CD4-positive, alpha-beta T cell (primary cell): ENCODE data around the gene NTN5. TPM values are rescaled to one million over a fixed set of nuclear protein-coding genes. Genes with fewer than 3 reads are reported as not detected.

Experiments used
- ATAC-seq: fragments of 200-7000 bp; cut with Tn5 transposase; one replicate; pipeline ENCODE4 v1.10.0; 2022; ENCODE audit warnings: mild to moderate bottlenecking; ENCODE audit not compliant: poor library complexity
- CTCF ChIA-PET: fragments of 350-600 bp; sonication (Branson Sonifier 250); formaldehyde crosslinking; loops from one replicate; lab custom pipeline; 2021; ENCODE audit warnings: antibody characterized with exemption, inconsistent platforms; lab: Charles Lee
- POLR2A ChIA-PET: fragments of 350-600 bp; sonication (Branson Sonifier 250); formaldehyde crosslinking; loops from one replicate; lab custom pipeline; 2021; ENCODE audit warnings: antibody characterized with exemption, inconsistent platforms; lab: Charles Lee
- DNase-seq, 14 experiments: peaks; one replicate each; pipeline ENCODE4 v3.0.0-alpha.2; 2013 to 2020; ENCODE audit warnings: mixed read lengths in 2 of 14
- H3K27ac ChIP-seq, 2 donors: one replicate each; pipeline versions ENCODE4 v1.5.1 to v1.7.0; 2013; ENCODE audit warnings: low read length in 2 of 2, low read depth in 1 of 2, mild to moderate bottlenecking in 1 of 2
- H3K27me3 ChIP-seq, 2 experiments: 1 replicate in 1 of 2; 2 replicates in 1 of 2; pipeline versions ENCODE4 v1.6.1 to v1.7.0; 2013; ENCODE audit warnings: low read length in 2 of 2, control low read depth in 1 of 2, mild to moderate bottlenecking in 1 of 2, moderate library complexity in 1 of 2; ENCODE audit not compliant: insufficient read depth in 2 of 2, control insufficient read depth in 1 of 2
- H3K36me3 ChIP-seq: one replicate; pipeline ENCODE4 v1.6.1; 2013; ENCODE audit warnings: low read length, control low read depth; ENCODE audit not compliant: insufficient read depth
- H3K4me1 ChIP-seq: one replicate; pipeline ENCODE4 v1.6.1; 2013; ENCODE audit warnings: low read length, control low read depth; ENCODE audit not compliant: insufficient read depth
- H3K4me3 ChIP-seq: one replicate; pipeline ENCODE4 v1.5.1; 2013; ENCODE audit warnings: mild to moderate bottlenecking, low read length, moderate library complexity
- H3K9me3 ChIP-seq, 2 experiments: 1 replicate in 1 of 2; 2 replicates in 1 of 2; pipeline versions ENCODE4 v1.6.1 to v1.7.0; 2013; ENCODE audit warnings: low read length in 2 of 2, mild to moderate bottlenecking in 2 of 2, control low read depth in 1 of 2, moderate library complexity in 1 of 2; ENCODE audit not compliant: control insufficient read depth in 1 of 2, insufficient read depth in 1 of 2
- H3K27ac Mint-ChIP-seq: one replicate; pipeline ENCODE4 v1.8.0; 2020; ENCODE audit warnings: mixed read lengths
- H3K27me3 Mint-ChIP-seq: one replicate; pipeline ENCODE4 v1.8.0; 2021; ENCODE audit warnings: mixed read lengths
- H3K36me3 Mint-ChIP-seq: one replicate; pipeline ENCODE4 v1.8.0; 2021; ENCODE audit warnings: low read depth, mixed read lengths
- H3K4me1 Mint-ChIP-seq: one replicate; pipeline ENCODE4 v1.8.0; 2021; ENCODE audit warnings: low read depth, mixed read lengths
- H3K4me3 Mint-ChIP-seq: one replicate; pipeline ENCODE4 v1.8.0; 2020; ENCODE audit warnings: mild to moderate bottlenecking, mixed read lengths
- H3K9me3 Mint-ChIP-seq: one replicate; pipeline ENCODE4 v1.8.0; 2020; ENCODE audit warnings: mixed read lengths
- CTCF ChIP-seq: fragments of 200-600 bp; IDR thresholded peaks from one replicate; pipeline ENCODE4 v1.8.0; 2022; ENCODE audit warnings: antibody characterized with exemption, mild to moderate bottlenecking
- intact Hi-C, 2 experiments: fragments of 100-400 bp; cut with DNase I in 1 of 2; cut with micrococcal nuclease in 1 of 2; formaldehyde crosslinking; loops; one replicate each; pipeline versions ENCODE4 v1.15.1 to v1.9.0; 2023 to 2025; cut with DNase I, micrococcal nuclease
- total RNA-seq, 174 experiments: library from RNA in 2 of 174; stranded (reverse) in 2 of 174; gene quantifications; one replicate each; pipeline ENCODE4 v1.2.3 and lab custom pipeline; 2021 to 2026

NTN5 gene
- total RNA-seq, 2 experiments from 2014 or later = 2.7 to 3.0 TPM

GRCh38 chr19:48674216-48674809 is 1.5 kb upstream of the NTN5 start:
- intact Hi-C loops = no loop called here
- no peak for ATAC-seq
- no peaks in the 10 kb centered on the region for H3K27me3 ChIP-seq
- POLR2A ChIA-PET = interaction anchor here (0.6 to 2.7 kb wide), 3 partner anchors 25 to 55 kb away, joined by 3 to 8 read pairs (median 4); partner anchors contain the start of genes RPL18 and SPHK2
- DNase-seq = no peak
- no peaks in the 10 kb centered on the region for H3K9me3 Mint-ChIP-seq
- CTCF ChIA-PET = interaction anchor here (0.9 to 2.1 kb wide), 3 partner anchors 22 to 29 kb away, joined by 3 to 16 read pairs (median 6); partner anchors contain the start of gene CA11
- H3K36me3 ChIP-seq = no peaks in the 10 kb centered on the region
- no peak overlapping the region for H3K4me3 ChIP-seq
- H3K4me1 ChIP-seq = peaks cover 9% of the 10 kb centered on the region
- no peaks in the 10 kb centered on the region for H3K27me3 Mint-ChIP-seq
- no peak for TF ChIP-seq CTCF
- H3K4me1 Mint-ChIP-seq = peaks cover 7% of the 10 kb centered on the region
- H3K27ac Mint-ChIP-seq = no peak overlapping the region
- H3K9me3 ChIP-seq = no peaks in the 10 kb centered on the region
- H3K27ac ChIP-seq = no peak overlapping the region
- no peak overlapping the region for H3K4me3 Mint-ChIP-seq
- H3K36me3 Mint-ChIP-seq = no peaks in the 10 kb centered on the region

- ATAC-seq (no peak), DNase-seq (no peak)
- H3K9me3 Mint-ChIP-seq = no peaks in the 10 kb centered on the region
- intact Hi-C loops = no loop called here
- Histone ChIP-seq H3K27me3 (no peaks in the 10 kb centered on the region), H3K36me3 (no peaks in the 10 kb centered on the region), H3K27ac (no peak overlapping the region), H3K9me3 (no peaks in the 10 kb centered on the region), H3K4me3 (no peak overlapping the region), H3K4me1 (peaks cover 9% of the 10 kb centered on the region)
- no peaks in the 10 kb centered on the region for H3K36me3 Mint-ChIP-seq
- ChIA-PET CTCF (no interaction called here), POLR2A (interaction anchor here (0.6 kb wide), 1 partner anchor 36 kb away, joined by 3 read pairs; no protein-coding TSS in a partner anchor)
- no peaks in the 10 kb centered on the region for H3K27me3 Mint-ChIP-seq
- H3K27ac Mint-ChIP-seq = no peak overlapping the region
- H3K4me1 Mint-ChIP-seq = peaks cover 7% of the 10 kb centered on the region
- H3K4me3 Mint-ChIP-seq = no peak overlapping the region
- TF ChIP-seq CTCF = no peak
These were observed 751 bp upstream of the NTN5 start for GRCh38 chr19:48673436-48674100.

- H3K36me3 ChIP-seq = no peaks in the 10 kb centered on the region
- ATAC-seq (no peak), DNase-seq (no peak)
- no peak overlapping the region for H3K27ac Mint-ChIP-seq
- no peak overlapping the region for H3K4me3 Mint-ChIP-seq
- intact Hi-C loops = no loop called here
- no peak for TF ChIP-seq CTCF
- peaks cover 7% of the 10 kb centered on the region for H3K4me1 Mint-ChIP-seq
- no peaks in the 10 kb centered on the region for H3K36me3 Mint-ChIP-seq
- no peak overlapping the region for H3K27ac ChIP-seq
- no peaks in the 10 kb centered on the region for H3K27me3 ChIP-seq
- H3K27me3 Mint-ChIP-seq = no peaks in the 10 kb centered on the region
- H3K9me3 ChIP-seq = no peaks in the 10 kb centered on the region
- CTCF ChIA-PET = no interaction called here
- no peak overlapping the region for H3K4me3 ChIP-seq
- no peaks in the 10 kb centered on the region for H3K9me3 Mint-ChIP-seq
- POLR2A ChIA-PET = no interaction called here
- peaks cover 9% of the 10 kb centered on the region for H3K4me1 ChIP-seq
These were observed 1.3 kb downstream of the NTN5 start for GRCh38 chr19:48671446-48671995.
